Activated CD4-positive, alpha-beta T cell treated with anti-CD3 and anti-CD28 coated beads, Interleukin-2, amount 50 U/mL, for 1 hour (primary cell): ENCODE data around the gene UPK2.
"Not testable (repeated sequence)": the region's sequence is repeated elsewhere in the genome, so short reads cannot be mapped to it uniquely, and the experiment has no call there.

Source experiments
- DNase-seq: peaks from one replicate; pipeline ENCODE4 v3.0.0-alpha.2; 2020

Gene UPK2

DNA sequence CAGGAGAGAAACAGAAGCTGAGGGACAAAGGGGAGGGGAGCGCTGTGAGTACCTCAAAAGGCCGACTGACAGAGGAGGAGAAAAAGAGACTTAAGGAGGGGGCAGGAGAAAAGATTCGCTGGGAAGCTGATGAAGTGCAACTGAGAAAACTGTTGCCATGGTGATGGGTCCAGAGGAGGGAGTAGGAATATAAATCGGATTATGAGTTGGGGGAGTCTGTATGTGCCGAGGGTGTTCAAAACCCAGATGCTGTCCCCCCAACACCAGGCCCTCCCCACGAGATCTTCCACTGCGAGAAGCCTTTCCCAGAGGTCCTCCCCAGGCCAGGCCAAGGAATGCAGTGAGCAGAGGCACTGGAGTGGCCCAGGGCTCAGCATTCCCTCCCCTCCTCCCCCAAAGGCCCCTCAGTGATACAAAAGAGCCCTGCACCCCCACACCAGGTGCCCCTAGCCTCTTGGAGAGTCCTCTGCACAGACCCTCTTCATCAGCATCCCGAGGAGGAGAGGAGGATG, 16.6 kb upstream of the UPK2 start:
- no peak for DNase-seq

DNA sequence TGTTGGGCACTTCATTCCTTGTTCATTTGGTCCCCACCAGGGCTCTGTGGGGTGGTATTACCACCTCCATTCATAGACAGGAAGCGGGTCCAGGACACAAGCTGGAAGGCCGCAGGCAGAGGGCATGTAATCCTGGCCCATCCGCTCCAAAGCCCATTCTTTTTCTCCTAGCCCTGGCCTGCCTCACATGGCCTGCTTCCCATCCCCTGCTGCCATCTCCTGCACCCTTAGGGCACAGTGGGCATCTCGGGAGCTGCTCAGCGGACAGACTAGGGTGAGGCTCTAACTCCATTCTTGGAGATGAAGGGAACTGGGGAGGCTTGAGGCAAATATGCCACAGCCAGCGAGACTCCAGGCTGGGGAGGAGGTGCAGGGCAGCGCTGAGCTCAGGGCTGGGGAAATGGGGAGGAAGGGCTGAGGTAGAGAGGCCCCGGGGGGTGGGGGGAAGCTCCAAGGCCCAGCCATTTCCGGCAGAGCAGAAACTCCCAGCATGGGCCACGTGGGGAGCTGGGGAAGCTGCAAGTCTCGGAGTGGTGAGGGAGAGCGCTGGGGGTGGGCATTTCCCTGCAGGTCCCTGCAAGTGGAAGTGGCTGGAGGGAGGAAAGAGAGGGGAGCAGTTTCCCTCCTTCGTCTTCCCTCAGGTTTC, 16.0 kb upstream of the UPK2 start:
- peak; percentile 44 for DNase-seq

GRCh38 chr11:118947091-118947490, 9.0 kb upstream of the UPK2 start:
- DNase-seq, result no peak

- DNase-seq, result no peak
Observed at GRCh38 chr11:118948000-118948399, 8.1 kb upstream of the UPK2 start.

DNA sequence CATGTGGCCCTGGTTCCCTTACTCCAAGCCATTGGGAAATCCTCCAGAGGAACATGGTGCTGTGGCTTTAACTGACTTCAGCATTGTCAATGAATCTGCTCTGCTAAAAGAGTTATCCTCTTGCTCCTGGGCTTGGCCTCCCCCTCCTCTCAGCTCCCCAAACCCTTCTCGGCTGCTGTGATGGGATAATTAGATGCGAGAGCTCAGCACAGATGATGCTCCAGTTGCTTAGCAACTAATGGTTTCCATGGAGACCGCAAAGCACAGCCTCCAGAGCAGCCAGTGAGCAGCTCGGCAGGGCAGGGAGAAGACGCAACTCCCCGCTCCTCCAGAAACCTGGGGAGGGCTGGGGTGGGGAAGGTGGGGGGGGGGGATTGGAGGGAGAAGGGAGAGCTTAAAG, 2.8 kb upstream of the UPK2 start:
- DNase-seq, result no peak

GRCh38 chr11:118953976-118954375, 2.1 kb upstream of the UPK2 start:
- not testable (repeated sequence) for DNase-seq

DNA sequence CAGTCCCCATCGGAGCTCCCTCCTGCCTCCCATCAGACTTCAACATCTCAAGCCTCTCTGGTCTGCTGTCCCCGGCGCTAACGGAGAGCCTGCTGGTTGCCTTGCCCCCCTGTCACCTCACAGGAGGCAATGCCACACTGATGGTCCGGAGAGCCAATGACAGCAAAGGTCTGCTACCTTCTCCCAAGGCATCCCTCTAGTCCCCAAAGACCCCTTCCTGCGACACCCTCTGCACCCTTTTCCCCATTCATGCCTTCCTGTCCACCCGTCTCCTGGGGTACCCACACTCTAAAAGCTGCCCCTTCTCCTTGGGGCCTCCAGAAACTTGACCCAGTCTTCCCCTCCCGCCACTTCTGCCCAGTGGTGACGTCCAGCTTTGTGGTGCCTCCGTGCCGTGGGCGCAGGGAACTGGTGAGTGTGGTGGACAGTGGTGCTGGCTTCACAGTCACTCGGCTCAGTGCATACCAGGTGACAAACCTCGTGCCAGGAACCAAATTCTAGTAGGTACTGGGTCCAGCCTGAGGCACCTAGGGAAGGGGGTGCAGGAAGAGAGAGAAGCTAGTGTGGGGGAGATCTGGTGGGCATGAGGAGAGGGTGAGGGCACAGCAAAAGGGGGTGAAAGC, 860 bp downstream of the UPK2 start:
- no peak for DNase-seq

- DNase-seq, result no peak
Observed at GRCh38 chr11:118957549-118957948, 1.5 kb downstream of the UPK2 start.

DNA sequence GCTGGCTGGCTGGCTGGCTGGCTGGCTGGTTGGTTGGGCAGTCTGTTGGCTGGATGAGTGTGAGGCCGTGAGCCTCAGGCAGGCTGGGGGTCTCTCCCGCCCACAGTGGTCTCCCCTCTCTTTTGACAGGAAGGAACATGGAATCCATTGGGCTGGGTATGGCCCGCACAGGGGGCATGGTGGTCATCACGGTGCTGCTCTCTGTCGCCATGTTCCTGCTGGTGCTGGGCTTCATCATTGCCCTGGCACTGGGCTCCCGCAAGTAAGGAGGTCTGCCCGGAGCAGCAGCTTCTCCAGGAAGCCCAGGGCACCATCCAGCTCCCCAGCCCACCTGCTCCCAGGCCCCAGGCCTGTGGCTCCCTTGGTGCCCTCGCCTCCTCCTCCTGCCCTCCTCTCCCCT, 1.9 kb downstream of the UPK2 start:
- DNase-seq, result no peak

DNA sequence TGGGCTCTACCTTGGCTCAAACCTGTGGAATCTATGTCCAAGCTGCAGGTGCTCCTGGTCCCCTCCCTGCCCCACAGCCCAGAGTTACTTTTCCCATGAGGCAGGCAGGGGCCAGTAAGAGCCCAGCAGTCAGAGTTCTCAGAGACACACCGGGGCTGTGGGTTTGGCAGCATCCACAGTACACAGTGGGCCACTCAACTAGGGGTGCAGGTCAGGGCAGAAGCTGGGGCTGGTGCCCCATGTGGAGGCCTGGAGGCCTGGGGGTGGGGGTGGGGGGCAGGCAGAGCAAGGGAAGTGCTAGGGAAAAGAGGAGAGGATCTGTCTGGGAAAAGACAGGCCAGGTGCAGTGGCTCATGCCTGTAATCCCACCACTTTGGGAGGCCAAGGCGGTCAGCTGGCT, 2.5 kb downstream of the UPK2 start:
- DNase-seq, result no peak

DNA sequence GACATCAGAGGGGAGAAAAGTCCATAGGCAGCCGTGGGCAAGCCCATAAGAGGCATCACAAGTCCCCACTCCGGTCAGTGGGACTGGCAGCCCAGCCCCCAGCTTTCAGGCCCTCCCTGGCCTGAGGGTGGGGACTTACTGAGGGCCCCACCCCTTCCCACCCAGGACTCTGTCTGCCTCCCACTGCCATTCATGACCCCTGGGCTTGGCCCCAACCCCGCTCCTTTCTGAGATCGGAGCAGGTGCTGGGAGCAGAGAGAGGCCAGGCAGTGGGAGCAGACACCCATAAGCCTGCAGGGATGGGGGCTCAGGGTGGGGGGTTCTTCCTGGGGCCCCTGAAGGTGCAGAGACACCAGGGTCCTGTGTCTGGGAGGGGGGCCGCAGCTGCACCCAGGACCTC, 5.1 kb downstream of the UPK2 start:
- no peak for DNase-seq

GRCh38 chr11:118961591-118961990, 5.5 kb downstream of the UPK2 start:
- no peak for DNase-seq

DNA sequence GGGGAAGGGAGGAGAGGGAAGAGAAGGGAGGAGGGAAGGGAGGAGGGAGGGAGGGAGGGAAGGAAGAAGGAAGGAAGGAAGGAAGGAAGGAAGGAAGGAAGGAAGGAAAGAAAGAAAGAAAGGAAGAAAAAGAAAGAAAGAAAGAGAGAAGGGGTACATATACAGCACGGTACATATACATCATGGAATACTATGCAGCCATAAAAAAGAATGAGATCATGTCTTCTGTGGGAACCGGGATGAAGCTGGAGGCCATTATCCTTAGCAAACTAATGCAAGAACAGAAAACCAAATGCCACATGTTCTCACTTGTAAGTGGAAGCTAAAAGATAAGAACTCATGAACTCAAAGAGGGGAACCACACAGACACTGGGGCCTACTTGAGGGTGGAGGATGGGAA, 13.4 kb downstream of the UPK2 start:
- not testable (repeated sequence) for DNase-seq

DNA sequence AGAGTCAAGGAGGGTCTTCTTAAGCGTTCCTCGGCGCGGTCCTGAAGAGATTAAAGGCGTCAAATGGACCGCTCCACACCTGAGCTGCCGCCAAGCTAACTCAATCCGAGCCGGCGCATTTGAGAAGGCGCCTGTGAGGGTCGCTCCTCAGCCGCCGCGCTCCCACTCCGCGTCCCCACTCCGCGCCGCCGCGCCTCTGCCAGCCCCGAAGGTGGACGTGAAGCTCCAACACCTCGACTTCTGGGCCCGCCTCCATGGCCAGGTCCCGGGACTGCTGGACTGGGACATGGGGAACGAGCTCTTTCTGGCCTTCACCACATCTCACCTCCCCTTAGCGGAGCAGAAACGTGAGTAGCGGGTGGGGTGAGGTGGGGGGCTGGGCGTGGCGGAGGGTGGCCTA, 15.5 kb downstream of the UPK2 start, which contains the start of gene FOXR1:
Gene FOXR1 (plus strand): TSS at position 116 of the 400 bp plus-strand sequence. CDS start 171 bp downstream, at position 287.
- DNase-seq, result no peak

DNA sequence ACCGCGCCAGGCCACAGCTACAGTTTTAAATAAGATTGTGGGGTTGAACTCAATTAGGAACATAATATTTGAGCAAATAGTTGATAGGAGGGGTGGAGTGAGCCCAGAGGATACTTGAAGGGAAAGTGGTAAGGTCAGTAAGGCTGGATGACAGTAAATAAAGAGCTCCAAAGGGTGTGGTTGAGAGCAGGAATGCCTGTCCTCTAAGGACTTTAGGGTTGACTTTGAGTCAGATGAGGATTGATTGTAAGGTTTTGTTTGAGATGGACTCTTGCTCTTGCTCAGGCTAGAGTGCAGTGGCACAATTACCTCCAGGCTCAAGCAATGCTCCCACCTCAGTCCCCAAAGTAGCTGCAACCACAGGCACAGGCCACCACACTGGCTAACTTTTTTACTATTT, 17.9 kb downstream of the UPK2 start:
- no peak for DNase-seq

DNA sequence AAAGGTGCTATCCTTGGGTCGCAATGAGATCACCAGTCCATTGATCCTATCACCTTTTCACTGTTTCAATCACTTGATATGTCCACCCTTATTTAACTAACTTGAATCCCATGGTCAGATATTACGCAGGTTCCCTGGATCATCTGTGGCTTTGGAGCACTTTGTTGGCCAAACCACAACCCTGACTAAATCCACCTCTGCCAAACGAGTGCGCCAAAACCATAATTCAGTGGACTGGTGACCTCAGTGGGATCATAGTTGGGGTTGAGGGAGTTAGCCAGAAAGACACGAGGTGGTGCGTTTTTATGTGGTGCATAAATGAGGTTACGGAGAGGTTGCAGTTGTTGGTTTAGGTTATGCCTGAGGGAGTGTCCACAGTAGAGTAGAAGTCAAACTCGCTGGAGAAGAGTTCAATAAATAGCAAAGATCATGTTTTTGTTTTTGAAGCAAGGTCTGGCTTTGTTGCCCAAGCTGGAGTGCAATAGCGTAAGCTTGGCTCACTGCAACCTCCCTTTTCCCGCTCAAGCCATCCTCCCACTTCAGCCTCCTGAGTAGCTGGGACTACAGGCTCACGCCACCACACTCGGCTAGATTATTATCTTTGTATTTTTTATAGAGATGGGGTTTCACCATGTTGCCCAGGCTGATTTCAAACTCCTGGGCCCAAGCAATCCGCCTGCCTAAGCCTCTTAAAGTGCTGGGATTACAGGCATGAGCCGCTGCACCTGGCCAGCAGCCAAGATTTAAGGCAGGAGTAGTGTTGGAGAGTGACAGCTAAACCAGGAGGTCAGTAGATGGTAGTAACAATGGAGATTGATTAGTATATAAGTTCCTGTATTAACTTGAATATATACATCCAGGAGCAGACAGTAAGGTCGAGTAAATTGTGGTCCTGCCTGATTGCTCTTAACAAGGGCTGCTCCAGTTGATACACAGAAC, 19.9 kb downstream of the UPK2 start:
- no peak for DNase-seq

DNA sequence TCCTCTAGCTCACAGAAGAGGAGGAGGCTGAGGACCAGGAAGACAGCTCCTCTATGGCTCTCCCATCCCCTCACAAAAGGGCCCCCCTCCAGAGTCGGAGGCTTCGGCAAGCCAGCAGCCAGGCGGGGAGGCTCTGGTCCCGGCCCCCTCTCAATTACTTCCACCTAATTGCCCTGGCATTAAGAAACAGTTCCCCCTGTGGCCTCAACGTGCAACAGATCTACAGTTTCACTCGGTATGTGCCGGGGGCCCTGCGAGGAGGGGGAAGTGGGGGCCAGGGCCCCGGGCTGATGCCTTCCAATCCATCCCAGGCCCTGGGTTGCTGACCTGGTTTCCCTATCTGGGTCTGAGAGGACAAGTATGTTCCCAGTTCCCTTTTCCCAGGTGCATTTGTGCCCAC, 23.3 kb downstream of the UPK2 start:
- DNase-seq, result no peak

DNA sequence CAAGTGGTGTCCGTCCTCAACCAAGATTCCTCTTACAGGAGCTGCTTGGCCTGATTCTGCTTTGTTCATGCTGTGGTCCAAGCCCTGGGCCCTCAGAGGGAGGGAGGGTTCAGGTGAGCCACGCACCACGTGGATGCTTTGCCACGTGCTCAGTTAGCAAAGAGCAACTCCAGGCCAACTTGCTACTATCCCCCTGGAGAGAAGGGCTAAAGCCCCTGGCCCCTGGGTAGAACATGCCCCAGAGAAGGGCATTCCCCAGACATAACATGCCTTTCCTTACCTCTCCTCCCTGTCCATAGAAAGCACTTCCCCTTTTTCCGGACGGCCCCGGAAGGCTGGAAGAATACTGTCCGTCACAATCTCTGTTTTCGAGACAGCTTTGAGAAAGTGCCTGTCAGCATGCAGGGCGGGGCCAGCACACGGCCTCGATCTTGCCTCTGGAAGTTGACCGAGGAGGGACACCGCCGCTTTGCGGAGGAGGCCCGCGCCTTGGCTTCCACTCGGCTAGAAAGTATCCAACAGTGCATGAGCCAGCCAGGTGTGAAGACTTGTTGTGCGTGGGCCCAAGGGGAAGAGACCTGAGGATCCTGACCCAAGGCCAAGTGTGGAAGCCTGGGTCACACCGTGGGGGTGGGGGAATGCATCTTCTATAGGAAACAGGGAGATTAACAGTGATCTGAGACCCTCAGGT, 24.2 kb downstream of the UPK2 start:
- no peak for DNase-seq

- DNase-seq, result not testable (repeated sequence)
Observed at GRCh38 chr11:118984337-118984736, 28.2 kb downstream of the UPK2 start.

DNA sequence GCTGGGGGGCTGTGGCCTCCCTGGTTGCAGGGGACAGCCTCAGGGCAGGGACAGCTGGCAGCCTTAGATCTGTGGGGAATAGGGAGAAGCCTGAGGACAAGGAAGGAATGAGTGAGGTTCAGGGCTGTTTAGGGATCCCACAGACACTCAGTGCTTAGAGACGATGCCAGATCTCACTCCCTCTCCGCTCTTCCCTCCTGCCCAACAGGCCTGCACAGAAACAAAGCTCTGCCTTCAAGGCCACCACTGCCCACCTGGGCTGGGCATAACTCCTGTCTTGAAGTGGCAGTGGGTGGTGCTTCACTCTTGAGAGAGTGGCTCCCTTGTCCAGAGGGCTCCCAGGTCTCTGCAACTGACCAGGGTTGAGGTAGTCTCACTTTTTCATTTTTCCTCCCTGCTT, 28.7 kb downstream of the UPK2 start:
- no peak for DNase-seq

DNA sequence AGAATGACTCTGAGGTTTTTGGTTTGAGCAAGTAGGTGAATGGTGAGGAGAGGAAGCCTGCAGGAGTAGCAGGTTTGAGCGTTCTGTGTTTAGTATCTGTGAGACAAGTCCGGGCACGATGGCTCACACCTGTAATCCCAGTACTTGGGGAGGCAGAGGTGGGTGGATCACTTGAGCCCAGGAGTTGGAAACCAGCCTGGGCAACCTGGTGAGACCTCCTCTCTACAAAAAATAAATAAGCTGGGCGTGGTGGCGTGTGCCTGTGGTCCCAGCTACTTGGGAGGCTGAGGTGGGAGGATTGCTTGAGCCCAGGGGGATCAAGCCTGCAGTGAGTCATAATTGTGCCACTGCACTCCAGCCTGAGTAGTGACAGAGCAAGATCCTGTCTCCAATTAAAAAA, 32.2 kb downstream of the UPK2 start:
- DNase-seq, result no peak

- not testable (repeated sequence) for DNase-seq
Observed at GRCh38 chr11:118991486-118992038, 35.5 kb downstream of the UPK2 start.
